DOHH2 (cell line): ENCODE data around the gene SUPT20HL1.

Experiments used
- EZH2phosphoT487 ChIP-seq: fragments of 200-600 bp; sonication (generic); IDR thresholded peaks from 2 replicates; pipeline ENCODE4 v1.6.1; 2017; ENCODE audit warnings: borderline replicate concordance, mild to moderate bottlenecking, antibody characterized with exemption, low read length, moderate library complexity, mixed read lengths
- TF ChIP-seq, protein P1 (sequence below): fragments of 200-600 bp; sonication (generic); IDR thresholded peaks from one replicate; pipeline ENCODE4 v1.5.1; 2014; ENCODE audit warnings: antibody characterized with exemption, mild to moderate bottlenecking, low read depth, low read length; ENCODE audit not compliant: poor library complexity, severe bottlenecking

- TF ChIP-seq, protein P1, sequence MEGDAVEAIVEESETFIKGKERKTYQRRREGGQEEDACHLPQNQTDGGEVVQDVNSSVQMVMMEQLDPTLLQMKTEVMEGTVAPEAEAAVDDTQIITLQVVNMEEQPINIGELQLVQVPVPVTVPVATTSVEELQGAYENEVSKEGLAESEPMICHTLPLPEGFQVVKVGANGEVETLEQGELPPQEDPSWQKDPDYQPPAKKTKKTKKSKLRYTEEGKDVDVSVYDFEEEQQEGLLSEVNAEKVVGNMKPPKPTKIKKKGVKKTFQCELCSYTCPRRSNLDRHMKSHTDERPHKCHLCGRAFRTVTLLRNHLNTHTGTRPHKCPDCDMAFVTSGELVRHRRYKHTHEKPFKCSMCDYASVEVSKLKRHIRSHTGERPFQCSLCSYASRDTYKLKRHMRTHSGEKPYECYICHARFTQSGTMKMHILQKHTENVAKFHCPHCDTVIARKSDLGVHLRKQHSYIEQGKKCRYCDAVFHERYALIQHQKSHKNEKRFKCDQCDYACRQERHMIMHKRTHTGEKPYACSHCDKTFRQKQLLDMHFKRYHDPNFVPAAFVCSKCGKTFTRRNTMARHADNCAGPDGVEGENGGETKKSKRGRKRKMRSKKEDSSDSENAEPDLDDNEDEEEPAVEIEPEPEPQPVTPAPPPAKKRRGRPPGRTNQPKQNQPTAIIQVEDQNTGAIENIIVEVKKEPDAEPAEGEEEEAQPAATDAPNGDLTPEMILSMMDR: no peak
- no peak for TF ChIP-seq EZH2phosphoT487
Measured at GRCh38 chrX:24376403-24376802, 16.0 kb downstream of the SUPT20HL1 start.
